ENCODE measurements around the gene PTPRG.

GRCh38 chr3:62093025-62093424 is 531.7 kb downstream of the PTPRG start:
- TF ChIP-seq MAX (IDR thresholded peaks at IDR 0.05): no peak
- TF ChIP-seq TAF1 (IDR thresholded peaks at IDR 0.05; ENCODE audit: low read depth): no peak
- TF ChIP-seq EP300 (IDR thresholded peaks at IDR 0.05; ENCODE audit: borderline replicate concordance): no peak
- TF ChIP-seq TEAD4 (IDR thresholded peaks at IDR 0.05): no peak
- TF ChIP-seq EGR1 (IDR thresholded peaks at IDR 0.05): no peak
- TF ChIP-seq, protein P1, sequence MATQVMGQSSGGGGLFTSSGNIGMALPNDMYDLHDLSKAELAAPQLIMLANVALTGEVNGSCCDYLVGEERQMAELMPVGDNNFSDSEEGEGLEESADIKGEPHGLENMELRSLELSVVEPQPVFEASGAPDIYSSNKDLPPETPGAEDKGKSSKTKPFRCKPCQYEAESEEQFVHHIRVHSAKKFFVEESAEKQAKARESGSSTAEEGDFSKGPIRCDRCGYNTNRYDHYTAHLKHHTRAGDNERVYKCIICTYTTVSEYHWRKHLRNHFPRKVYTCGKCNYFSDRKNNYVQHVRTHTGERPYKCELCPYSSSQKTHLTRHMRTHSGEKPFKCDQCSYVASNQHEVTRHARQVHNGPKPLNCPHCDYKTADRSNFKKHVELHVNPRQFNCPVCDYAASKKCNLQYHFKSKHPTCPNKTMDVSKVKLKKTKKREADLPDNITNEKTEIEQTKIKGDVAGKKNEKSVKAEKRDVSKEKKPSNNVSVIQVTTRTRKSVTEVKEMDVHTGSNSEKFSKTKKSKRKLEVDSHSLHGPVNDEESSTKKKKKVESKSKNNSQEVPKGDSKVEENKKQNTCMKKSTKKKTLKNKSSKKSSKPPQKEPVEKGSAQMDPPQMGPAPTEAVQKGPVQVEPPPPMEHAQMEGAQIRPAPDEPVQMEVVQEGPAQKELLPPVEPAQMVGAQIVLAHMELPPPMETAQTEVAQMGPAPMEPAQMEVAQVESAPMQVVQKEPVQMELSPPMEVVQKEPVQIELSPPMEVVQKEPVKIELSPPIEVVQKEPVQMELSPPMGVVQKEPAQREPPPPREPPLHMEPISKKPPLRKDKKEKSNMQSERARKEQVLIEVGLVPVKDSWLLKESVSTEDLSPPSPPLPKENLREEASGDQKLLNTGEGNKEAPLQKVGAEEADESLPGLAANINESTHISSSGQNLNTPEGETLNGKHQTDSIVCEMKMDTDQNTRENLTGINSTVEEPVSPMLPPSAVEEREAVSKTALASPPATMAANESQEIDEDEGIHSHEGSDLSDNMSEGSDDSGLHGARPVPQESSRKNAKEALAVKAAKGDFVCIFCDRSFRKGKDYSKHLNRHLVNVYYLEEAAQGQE (IDR thresholded peaks at IDR 0.05; ENCODE audit: low read depth): no peak
- TF ChIP-seq RAD21 (IDR thresholded peaks at IDR 0.05; ENCODE audit: low read depth): no peak
